ENCODE results near the gene CADM4. TPM values are rescaled to one million over a fixed set of nuclear protein-coding genes. Genes with fewer than 3 reads are reported as not detected.
"Not testable (repeated sequence)": the region's sequence is repeated elsewhere in the genome, so short reads cannot be mapped to it uniquely, and the experiment has no call there.

Gene CADM4
- total and polyA plus RNA-seq, 10 of the 15 experiments (the other 5 are each of a cell fraction or from before 2014, with no cell fraction given), result 0.04 to 0.12 (median 0.08) TPM; not detected in 5

DNA sequence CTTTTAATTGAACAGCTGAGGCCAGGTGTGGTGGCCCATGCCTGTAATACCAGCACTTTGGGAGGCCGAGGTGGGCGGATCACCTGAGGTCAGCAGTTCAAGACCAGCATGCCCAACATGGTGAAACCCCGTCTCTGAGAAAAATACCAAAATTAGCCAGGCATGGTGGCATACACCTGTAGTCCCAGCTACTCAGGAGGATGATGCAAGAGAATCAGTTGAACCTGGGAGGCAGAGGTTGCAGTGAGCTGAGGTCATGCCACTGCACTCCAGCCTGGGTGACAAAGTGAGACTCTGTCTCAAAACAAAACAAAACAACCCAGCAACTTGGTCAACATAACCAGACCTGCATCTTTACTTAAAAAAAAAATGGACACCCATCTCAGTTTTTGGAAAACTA is 52.6 kb downstream of the CADM4 start:
- intact Hi-C loops (cut with micrococcal nuclease; ENCODE audit: unreplicated experiment), result not testable (repeated sequence)

DNA sequence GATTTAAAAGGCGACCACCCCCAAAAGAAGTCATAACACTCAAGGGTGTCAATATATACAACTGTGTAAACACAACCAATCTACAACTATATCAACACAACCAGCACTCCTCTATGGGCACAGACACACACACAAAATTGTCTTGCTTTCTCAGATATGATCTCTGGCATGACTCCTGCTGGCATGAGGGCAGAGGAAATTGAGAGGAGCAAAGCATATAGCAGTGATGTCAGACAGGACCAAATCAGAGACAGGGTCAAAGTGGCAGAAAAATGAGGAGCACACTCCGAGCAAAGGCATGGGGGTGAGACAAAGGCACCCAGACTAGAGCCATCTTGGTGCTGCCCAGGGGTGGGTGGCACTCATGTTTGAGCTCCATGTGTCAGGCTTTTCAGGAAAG is 53.3 kb downstream of the CADM4 start:
- intact Hi-C loops (cut with micrococcal nuclease; ENCODE audit: unreplicated experiment), result no loop called here
- POLR2A ChIA-PET, result interaction anchor here (0.6 kb wide), 1 partner anchor 9 kb away, joined by 3 read pairs; no protein-coding TSS in a partner anchor
- DNase-seq (ENCODE audit: low read depth, low spot score) (no peak), ATAC-seq (no peak), FAIRE-seq (no peak)
- peaks cover 5% of the 10 kb centered on the region for H3K4me1 ChIP-seq (ENCODE audit: control insufficient read depth, insufficient read depth, low read length)
- no peaks in the 10 kb centered on the region for H3K9me3 ChIP-seq (replicated peaks; ENCODE audit: control insufficient read depth, insufficient read depth, low read length)
- H4K20me1 ChIP-seq (ENCODE audit: control insufficient read depth, insufficient read depth), result no peaks in the 10 kb centered on the region
- 48% methylated on average over 2 of the region's 2 CpGs for WGBS (ENCODE audit: insufficient coverage, insufficient replicate concordance, low lambda C conversion rate, missing lambda C conversion rate)
- no TSS peak for BruUV-seq (replicated peaks)
- H3K4me3 ChIP-seq, result no peak overlapping the region
- no peak overlapping the region for H3K9ac ChIP-seq (ENCODE audit: control insufficient read depth, insufficient read depth, low read length)
- no peaks in the 10 kb centered on the region for H3K79me2 ChIP-seq (ENCODE audit: control insufficient read depth, insufficient read depth, low read length)
- H3K27me3 ChIP-seq (replicated peaks in 1 of 2; ENCODE audit: control insufficient read depth in 2 of 2, insufficient read depth in 2 of 2, low read length in 1 of 2), result no peaks in the 10 kb centered on the region
- H2AFZ ChIP-seq (ENCODE audit: control insufficient read depth, low read depth, low read length), result no peak overlapping the region
- no peak overlapping the region for H3K4me2 ChIP-seq (ENCODE audit: control insufficient read depth, insufficient read depth)
- CTCF ChIA-PET, result interaction anchor here (0.6 to 1.2 kb wide), 2 partner anchors 31 to 80 kb away, joined by 3 read pairs; no protein-coding TSS in a partner anchor
- H3K27ac ChIP-seq (ENCODE audit: control insufficient read depth, insufficient read depth), result no peak overlapping the region
- SMC1A ChIA-PET (ENCODE audit: uncharacterized antibody, unreplicated experiment), result interaction anchor here (1.1 kb wide), 1 partner anchor 31 kb away, joined by 3 read pairs; no protein-coding TSS in a partner anchor
- in situ Hi-C loops (cut with MboI), result no loop called here
- H3K36me3 ChIP-seq (ENCODE audit: control insufficient read depth in 2 of 2, insufficient read depth in 2 of 2, low read length in 1 of 2), result no peaks in the 10 kb centered on the region; a peak in 1 of 4 replicates
- RAD21 ChIA-PET (ENCODE audit: unreplicated experiment), result no interaction called here
- TF ChIP-seq, protein P1, sequence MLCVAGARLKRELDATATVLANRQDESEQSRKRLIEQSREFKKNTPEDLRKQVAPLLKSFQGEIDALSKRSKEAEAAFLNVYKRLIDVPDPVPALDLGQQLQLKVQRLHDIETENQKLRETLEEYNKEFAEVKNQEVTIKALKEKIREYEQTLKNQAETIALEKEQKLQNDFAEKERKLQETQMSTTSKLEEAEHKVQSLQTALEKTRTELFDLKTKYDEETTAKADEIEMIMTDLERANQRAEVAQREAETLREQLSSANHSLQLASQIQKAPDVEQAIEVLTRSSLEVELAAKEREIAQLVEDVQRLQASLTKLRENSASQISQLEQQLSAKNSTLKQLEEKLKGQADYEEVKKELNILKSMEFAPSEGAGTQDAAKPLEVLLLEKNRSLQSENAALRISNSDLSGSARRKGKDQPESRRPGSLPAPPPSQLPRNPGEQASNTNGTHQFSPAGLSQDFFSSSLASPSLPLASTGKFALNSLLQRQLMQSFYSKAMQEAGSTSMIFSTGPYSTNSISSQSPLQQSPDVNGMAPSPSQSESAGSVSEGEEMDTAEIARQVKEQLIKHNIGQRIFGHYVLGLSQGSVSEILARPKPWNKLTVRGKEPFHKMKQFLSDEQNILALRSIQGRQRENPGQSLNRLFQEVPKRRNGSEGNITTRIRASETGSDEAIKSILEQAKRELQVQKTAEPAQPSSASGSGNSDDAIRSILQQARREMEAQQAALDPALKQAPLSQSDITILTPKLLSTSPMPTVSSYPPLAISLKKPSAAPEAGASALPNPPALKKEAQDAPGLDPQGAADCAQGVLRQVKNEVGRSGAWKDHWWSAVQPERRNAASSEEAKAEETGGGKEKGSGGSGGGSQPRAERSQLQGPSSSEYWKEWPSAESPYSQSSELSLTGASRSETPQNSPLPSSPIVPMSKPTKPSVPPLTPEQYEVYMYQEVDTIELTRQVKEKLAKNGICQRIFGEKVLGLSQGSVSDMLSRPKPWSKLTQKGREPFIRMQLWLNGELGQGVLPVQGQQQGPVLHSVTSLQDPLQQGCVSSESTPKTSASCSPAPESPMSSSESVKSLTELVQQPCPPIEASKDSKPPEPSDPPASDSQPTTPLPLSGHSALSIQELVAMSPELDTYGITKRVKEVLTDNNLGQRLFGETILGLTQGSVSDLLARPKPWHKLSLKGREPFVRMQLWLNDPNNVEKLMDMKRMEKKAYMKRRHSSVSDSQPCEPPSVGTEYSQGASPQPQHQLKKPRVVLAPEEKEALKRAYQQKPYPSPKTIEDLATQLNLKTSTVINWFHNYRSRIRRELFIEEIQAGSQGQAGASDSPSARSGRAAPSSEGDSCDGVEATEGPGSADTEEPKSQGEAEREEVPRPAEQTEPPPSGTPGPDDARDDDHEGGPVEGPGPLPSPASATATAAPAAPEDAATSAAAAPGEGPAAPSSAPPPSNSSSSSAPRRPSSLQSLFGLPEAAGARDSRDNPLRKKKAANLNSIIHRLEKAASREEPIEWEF (IDR thresholded peaks at IDR 0.05; ENCODE audit: insufficient replicate concordance, low read depth, low read length), result no peak
- TF ChIP-seq ESRRA (IDR thresholded peaks at IDR 0.05; ENCODE audit: low read length) (no peak), ZNF384 (IDR thresholded peaks at IDR 0.05; ENCODE audit: borderline replicate concordance, low read depth, low read length) (no peak), POLR2AphosphoS2 (IDR thresholded peaks at IDR 0.05; ENCODE audit: low read depth, low read length) (no peak), ASH2L (IDR thresholded peaks at IDR 0.05; ENCODE audit: borderline replicate concordance, low read depth) (no peak), MTA3 (IDR thresholded peaks at IDR 0.05; ENCODE audit: borderline replicate concordance, low read length) (no peak), MYC (IDR thresholded peaks at IDR 0.05; ENCODE audit: insufficient read depth, insufficient read length, insufficient replicate concordance, low read length, severe bottlenecking) (no peak), SUZ12 (IDR thresholded peaks at IDR 0.05; ENCODE audit: unreplicated experiment) (no peak)
- TF ChIP-seq, protein P2, sequence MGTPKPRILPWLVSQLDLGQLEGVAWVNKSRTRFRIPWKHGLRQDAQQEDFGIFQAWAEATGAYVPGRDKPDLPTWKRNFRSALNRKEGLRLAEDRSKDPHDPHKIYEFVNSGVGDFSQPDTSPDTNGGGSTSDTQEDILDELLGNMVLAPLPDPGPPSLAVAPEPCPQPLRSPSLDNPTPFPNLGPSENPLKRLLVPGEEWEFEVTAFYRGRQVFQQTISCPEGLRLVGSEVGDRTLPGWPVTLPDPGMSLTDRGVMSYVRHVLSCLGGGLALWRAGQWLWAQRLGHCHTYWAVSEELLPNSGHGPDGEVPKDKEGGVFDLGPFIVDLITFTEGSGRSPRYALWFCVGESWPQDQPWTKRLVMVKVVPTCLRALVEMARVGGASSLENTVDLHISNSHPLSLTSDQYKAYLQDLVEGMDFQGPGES (IDR thresholded peaks at IDR 0.05), result no peak

More for the DNA sequence above, 52.6 kb downstream of the CADM4 start:
- POLR2A ChIA-PET; H3K9ac ChIP-seq (ENCODE audit: control insufficient read depth, insufficient read depth, low read length); BruUV-seq (replicated peaks); DNase-seq (ENCODE audit: low read depth, low spot score); H3K27ac ChIP-seq (ENCODE audit: control insufficient read depth, insufficient read depth); H3K36me3 ChIP-seq (ENCODE audit: control insufficient read depth in 2 of 2, insufficient read depth in 2 of 2, low read length in 1 of 2); H4K20me1 ChIP-seq (ENCODE audit: control insufficient read depth, insufficient read depth); H3K27me3 ChIP-seq (replicated peaks in 1 of 2; ENCODE audit: control insufficient read depth in 2 of 2, insufficient read depth in 2 of 2, low read length in 1 of 2); in situ Hi-C loops (cut with MboI); ATAC-seq; H3K4me1 ChIP-seq (ENCODE audit: control insufficient read depth, insufficient read depth, low read length); H3K4me3 ChIP-seq; H2AFZ ChIP-seq (ENCODE audit: control insufficient read depth, low read depth, low read length); H3K9me3 ChIP-seq (replicated peaks; ENCODE audit: control insufficient read depth, insufficient read depth, low read length); H3K4me2 ChIP-seq (ENCODE audit: control insufficient read depth, insufficient read depth); RAD21 ChIA-PET (ENCODE audit: unreplicated experiment); FAIRE-seq; H3K79me2 ChIP-seq (ENCODE audit: control insufficient read depth, insufficient read depth, low read length): not testable (repeated sequence)
- ChIA-PET CTCF (interaction anchor here (1.0 to 1.2 kb wide), 2 partner anchors 9 to 31 kb away, joined by 3 read pairs; no protein-coding TSS in a partner anchor), SMC1A (ENCODE audit: uncharacterized antibody, unreplicated experiment) (interaction anchor here (1.1 kb wide), 1 partner anchor 32 kb away, joined by 3 read pairs; no protein-coding TSS in a partner anchor)
- 96% methylated on average over 3 of the region's 3 CpGs for WGBS (ENCODE audit: insufficient coverage, insufficient replicate concordance, low lambda C conversion rate, missing lambda C conversion rate)
